Lower leg skin (tissue), 3 donors: Measurements from ENCODE around the gene ULK1.

ENCODE experiments used
- CTCF ChIP-seq, 3 donors: fragments of 450-650 bp; IDR thresholded peaks; one replicate each; pipeline ENCODE4 v1.5.1; 2016; ENCODE audit warnings: antibody characterized with exemption in 3 of 3, mild to moderate bottlenecking in 3 of 3, moderate library complexity in 2 of 3
- POLR2A ChIP-seq, 2 donors: fragments of 450-650 bp; IDR thresholded peaks; one replicate each; pipeline ENCODE4 v1.6.1; 2016 to 2017; ENCODE audit warnings: antibody characterized with exemption in 2 of 2, mild to moderate bottlenecking in 1 of 2, moderate library complexity in 1 of 2

- peak in 1 of 3 donors; percentile 81 for TF ChIP-seq CTCF (IDR thresholded peaks at IDR 0.05)
- TF ChIP-seq POLR2A (IDR thresholded peaks at IDR 0.05): no peak
Measured at GRCh38 chr12:131860472-131861260, 33.8 kb upstream of the ULK1 start.
